Colonic mucosa (tissue), 4 donors: ENCODE data around the gene KIF16B. TPM values are rescaled to one million over a fixed set of nuclear protein-coding genes. Genes with fewer than 3 reads are reported as not detected.

Experiments
- DNase-seq: peaks from one replicate; pipeline ENCODE4 v3.0.0-alpha.2; 2020
- H3K27ac ChIP-seq: fragments of 200-600 bp; one replicate; pipeline ENCODE4 v1.8.0; 2021
- H3K27me3 ChIP-seq: fragments of 200-600 bp; one replicate; pipeline ENCODE4 v1.8.0; 2021
- H3K36me3 ChIP-seq: fragments of 200-600 bp; one replicate; pipeline ENCODE4 v1.8.0; 2021
- H3K4me1 ChIP-seq: fragments of 200-600 bp; one replicate; pipeline ENCODE4 v1.8.0; 2021; ENCODE audit warnings: mild to moderate bottlenecking
- H3K4me3 ChIP-seq: fragments of 200-600 bp; one replicate; pipeline ENCODE4 v1.8.0; 2021
- H3K9ac ChIP-seq, 2 donors: one replicate each; pipeline ENCODE4 v1.7.0; 2013; ENCODE audit warnings: control low read depth in 2 of 2, low read depth in 2 of 2, low read length in 2 of 2
- H3K9me3 ChIP-seq: fragments of 200-600 bp; one replicate; pipeline ENCODE4 v1.8.0; 2021
- intact Hi-C: fragments of 100-400 bp; cut with DNase I; formaldehyde crosslinking; loops from one replicate; pipeline ENCODE4 v1.14.1; 2022
- total RNA-seq, 2 donors: library from RNA; stranded (reverse); fragmentation: NEBNext Ultra II Directional in 1 of 2; extraction: Animal tissue kit (Norgen Biotek cat#: 25700) in 1 of 2; gene quantifications; one replicate each; pipeline ENCODE4 v1.2.1, GENCODE V29; 2021
- TF ChIP-seq, protein P1 (sequence below): fragments of 200-600 bp; IDR thresholded peaks from one replicate; pipeline ENCODE4 v1.8.0; 2022; ENCODE audit warnings: antibody characterized with exemption, mild to moderate bottlenecking
- donor health status: healthy.
- donor health status: DM: no; HTN: no; CAD: no.
- donor health status: DM: no; HTN: no; CAD: no.

The KIF16B gene
- total RNA-seq, 2 donors from 2014 or later, result 41.6 to 68.7 TPM

DNA sequence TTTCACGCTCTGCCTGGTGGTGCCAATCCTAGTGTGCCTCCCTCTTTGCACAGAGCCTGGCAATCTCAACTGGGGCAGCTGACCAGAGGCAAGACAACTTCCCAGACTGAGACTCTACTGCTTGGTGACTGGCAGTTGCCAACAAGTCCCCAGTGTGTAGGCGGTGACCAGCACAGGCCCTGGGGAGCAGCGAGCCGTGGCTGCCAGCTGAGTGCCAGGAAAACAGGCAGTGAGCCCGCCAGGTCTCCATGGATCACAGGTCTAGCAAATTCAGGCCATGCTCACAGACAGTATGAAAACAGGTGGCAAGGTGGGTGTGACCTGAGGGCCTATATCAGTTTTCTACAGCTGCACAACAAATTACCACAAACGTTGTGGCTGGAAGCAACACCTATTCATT is 289.9 kb downstream of the KIF16B start:
- Histone ChIP-seq H3K9ac (no peak overlapping the region), H3K9me3 (no peaks in the 10 kb centered on the region), H3K4me1 (no peaks in the 10 kb centered on the region), H3K4me3 (no peak overlapping the region), H3K36me3 (no peaks in the 10 kb centered on the region), H3K27me3 (no peaks in the 10 kb centered on the region), H3K27ac (no peak overlapping the region)
- intact Hi-C loops, result no loop called here
- TF ChIP-seq, protein P1, sequence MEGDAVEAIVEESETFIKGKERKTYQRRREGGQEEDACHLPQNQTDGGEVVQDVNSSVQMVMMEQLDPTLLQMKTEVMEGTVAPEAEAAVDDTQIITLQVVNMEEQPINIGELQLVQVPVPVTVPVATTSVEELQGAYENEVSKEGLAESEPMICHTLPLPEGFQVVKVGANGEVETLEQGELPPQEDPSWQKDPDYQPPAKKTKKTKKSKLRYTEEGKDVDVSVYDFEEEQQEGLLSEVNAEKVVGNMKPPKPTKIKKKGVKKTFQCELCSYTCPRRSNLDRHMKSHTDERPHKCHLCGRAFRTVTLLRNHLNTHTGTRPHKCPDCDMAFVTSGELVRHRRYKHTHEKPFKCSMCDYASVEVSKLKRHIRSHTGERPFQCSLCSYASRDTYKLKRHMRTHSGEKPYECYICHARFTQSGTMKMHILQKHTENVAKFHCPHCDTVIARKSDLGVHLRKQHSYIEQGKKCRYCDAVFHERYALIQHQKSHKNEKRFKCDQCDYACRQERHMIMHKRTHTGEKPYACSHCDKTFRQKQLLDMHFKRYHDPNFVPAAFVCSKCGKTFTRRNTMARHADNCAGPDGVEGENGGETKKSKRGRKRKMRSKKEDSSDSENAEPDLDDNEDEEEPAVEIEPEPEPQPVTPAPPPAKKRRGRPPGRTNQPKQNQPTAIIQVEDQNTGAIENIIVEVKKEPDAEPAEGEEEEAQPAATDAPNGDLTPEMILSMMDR, result no peak
- no peak for DNase-seq

DNA sequence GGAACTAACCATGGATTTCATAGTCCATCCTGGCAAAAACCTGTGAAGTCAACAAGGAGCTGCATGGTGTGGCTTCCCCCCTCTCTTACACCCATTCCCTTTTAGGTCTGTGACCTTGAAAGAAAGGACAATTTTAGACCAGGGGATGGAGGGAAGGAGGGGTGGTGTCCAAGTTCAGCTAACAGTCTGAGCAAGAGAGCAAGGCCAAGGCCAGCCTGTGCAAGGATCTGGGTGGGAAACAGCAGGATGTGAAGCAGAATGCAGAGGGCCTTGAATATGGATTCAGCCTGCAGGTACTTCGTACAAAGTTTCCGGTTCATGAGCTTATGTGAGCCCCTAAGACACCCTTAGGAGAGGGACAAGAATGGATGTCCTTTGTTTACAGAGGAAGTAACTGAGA is 293.0 kb downstream of the KIF16B start:
- Histone ChIP-seq H3K9ac (no peak overlapping the region), H3K36me3 (no peaks in the 10 kb centered on the region), H3K9me3 (no peaks in the 10 kb centered on the region), H3K27me3 (no peaks in the 10 kb centered on the region), H3K4me1 (no peaks in the 10 kb centered on the region), H3K27ac (no peak overlapping the region), H3K4me3 (no peak overlapping the region)
- TF ChIP-seq, protein P1, result no peak
- no peak for DNase-seq
- intact Hi-C loops, result no loop called here

DNA sequence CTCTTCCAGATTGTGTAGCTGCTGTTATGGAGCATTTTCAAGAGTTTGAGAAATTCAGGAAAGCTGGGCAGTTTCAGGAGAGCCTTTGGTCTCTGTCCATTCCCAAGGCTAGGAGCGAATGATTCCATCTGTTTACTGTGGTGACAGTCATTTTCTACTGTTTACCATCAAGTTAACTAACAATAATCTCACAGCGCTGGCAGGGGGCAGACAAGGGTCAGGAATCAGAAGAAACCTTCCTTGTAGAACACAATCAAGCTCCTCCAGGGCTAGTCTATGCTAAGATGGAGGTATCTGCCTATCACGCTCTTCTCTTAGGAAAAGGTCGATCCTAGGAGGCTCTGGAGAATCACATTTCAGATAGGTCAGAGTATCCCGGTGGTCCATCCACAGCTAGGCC is 293.9 kb downstream of the KIF16B start:
- no peaks in the 10 kb centered on the region for H3K27me3 ChIP-seq
- H3K4me3 ChIP-seq, result no peak overlapping the region
- no peaks in the 10 kb centered on the region for H3K9me3 ChIP-seq

DNA sequence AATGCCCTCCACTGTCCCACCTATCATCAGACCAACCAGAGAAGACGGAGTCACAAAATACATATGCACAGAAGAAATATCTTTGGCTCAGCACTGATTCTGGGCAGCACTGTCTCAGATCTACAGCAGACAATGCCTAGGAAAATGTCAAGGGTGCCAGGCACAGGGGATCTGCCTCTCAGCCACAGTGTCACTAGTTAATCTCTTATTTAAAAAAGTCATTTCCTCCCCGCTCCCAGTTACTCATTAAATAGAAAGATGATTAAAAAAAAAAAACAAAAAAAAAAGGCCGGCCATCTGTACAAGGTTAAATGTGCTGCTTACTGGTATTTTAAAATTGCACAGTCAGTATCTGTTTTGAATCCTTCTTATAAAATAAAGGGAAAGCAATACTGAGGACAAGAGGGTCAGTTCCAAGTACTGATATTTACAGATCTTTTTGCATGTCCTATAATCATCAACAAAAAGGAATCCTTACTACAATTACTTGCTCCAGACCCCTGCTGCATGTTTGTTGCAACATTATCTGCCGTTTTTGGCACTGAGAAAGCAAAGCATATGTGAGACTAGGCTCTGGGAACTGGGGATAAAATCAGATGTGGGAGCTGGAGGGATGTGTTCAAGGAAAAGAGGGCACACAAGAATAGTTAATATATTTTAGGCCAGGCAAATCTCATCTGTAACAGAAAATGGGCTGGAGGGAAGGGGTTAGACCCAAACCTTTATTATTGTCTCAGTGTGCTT is 299.3 kb downstream of the KIF16B start:
- TF ChIP-seq, protein P1, result no peak
- no peak overlapping the region for H3K9ac ChIP-seq
- H3K4me3 ChIP-seq, result no peak overlapping the region
- no peak for DNase-seq
- H3K4me1 ChIP-seq, result no peaks in the 10 kb centered on the region
- H3K9me3 ChIP-seq, result no peaks in the 10 kb centered on the region
- H3K27ac ChIP-seq, result no peak overlapping the region
- no peaks in the 10 kb centered on the region for H3K36me3 ChIP-seq
- H3K27me3 ChIP-seq, result no peaks in the 10 kb centered on the region
- intact Hi-C loops, result no loop called here

More for the DNA sequence above, 293.9 kb downstream of the KIF16B start:
- no peak overlapping the region for H3K27ac ChIP-seq
- TF ChIP-seq, protein P1, result no peak
- H3K36me3 ChIP-seq, result no peaks in the 10 kb centered on the region
- no peak for DNase-seq
- intact Hi-C loops, result no loop called here
- no peaks in the 10 kb centered on the region for H3K4me1 ChIP-seq
- no peak overlapping the region for H3K9ac ChIP-seq

DNA sequence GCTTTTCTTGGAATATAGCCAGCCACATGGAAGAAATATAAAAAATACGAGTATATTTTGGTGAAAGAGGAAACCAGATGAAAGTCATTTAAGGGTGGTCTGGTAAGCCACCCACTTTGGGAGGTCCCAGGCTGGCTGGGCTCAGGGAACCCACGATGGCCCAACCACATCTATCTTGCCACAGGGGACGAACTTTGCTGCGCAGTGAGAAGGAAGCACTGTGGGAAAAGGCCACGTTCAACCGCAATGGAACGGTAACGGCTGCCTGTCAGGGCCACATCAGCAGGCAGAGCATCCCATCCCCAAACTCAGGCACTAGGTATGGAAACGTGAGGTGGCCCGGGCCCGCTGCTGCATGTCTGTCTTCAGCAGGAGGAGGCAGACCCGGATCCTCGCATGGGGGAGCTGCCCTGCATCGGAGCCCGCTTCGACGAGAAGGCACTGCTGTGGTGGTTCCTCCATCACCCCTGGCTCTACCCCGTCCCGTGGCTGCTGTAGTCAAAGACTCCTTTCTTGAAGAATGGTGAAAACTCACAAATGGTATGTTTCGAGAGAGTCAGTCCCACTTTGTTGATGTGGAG is 300.4 kb downstream of the KIF16B start:
- Histone ChIP-seq H3K27ac (no peak overlapping the region), H3K4me1 (no peaks in the 10 kb centered on the region), H3K36me3 (no peaks in the 10 kb centered on the region), H3K9me3 (no peaks in the 10 kb centered on the region), H3K9ac (no peak overlapping the region), H3K4me3 (no peak overlapping the region), H3K27me3 (no peaks in the 10 kb centered on the region)
- TF ChIP-seq, protein P1, result no peak
- intact Hi-C loops, result no loop called here
- DNase-seq, result no peak
